OCI-LY1 (cell line): ENCODE results near the gene APOBEC2.

Experiments used
- H2AFZ ChIP-seq: fragments of 200-600 bp; sonication (generic), shearing (Covaris generic); 2 replicates; pipeline ENCODE4 v1.6.0; 2014; ENCODE audit warnings: antibody characterized with exemption, mild to moderate bottlenecking, low read length
- H3F3A ChIP-seq: fragments of 200-600 bp; sonication (generic), shearing (Covaris generic); 2 replicates; pipeline ENCODE4 v1.6.0; 2014; ENCODE audit warnings: mild to moderate bottlenecking, antibody characterized with exemption, low read length, moderate library complexity; ENCODE audit not compliant: insufficient read depth
- H3K27ac ChIP-seq: fragments of 200-600 bp; sonication (generic); 2 replicates; pipeline ENCODE4 v1.5.1; 2014; ENCODE audit warnings: low read length, mixed run types, mild to moderate bottlenecking, low read depth; ENCODE audit not compliant: poor library complexity, severe bottlenecking
- H3K27me3 ChIP-seq: fragments of 200-600 bp; sonication (generic); 2 replicates; pipeline ENCODE4 v1.6.0; 2014; ENCODE audit warnings: antibody characterized with exemption, mild to moderate bottlenecking, low read length, moderate library complexity; ENCODE audit not compliant: insufficient read depth
- H3K36me3 ChIP-seq: fragments of 200-600 bp; sonication (generic); 2 replicates; pipeline ENCODE4 v1.6.1; 2014; ENCODE audit warnings: mild to moderate bottlenecking, antibody characterized with exemption, low read length, moderate library complexity, mixed read lengths; ENCODE audit not compliant: insufficient read depth
- H3K4me1 ChIP-seq: fragments of 200-600 bp; sonication (generic); 2 replicates; pipeline ENCODE4 v1.5.1; 2014; ENCODE audit warnings: mild to moderate bottlenecking, low read length, moderate library complexity; ENCODE audit not compliant: insufficient read depth, severe bottlenecking
- H3K4me2 ChIP-seq: fragments of 200-600 bp; sonication (generic), shearing (Covaris generic); 2 replicates; pipeline ENCODE4 v1.6.1; 2014; ENCODE audit warnings: low read length
- H3K4me3 ChIP-seq: fragments of 200-600 bp; sonication (generic); 2 replicates; pipeline ENCODE4 v1.5.1; 2014; ENCODE audit warnings: low read length, low read depth, mild to moderate bottlenecking, mixed read lengths; ENCODE audit not compliant: poor library complexity, severe bottlenecking
- H3K79me2 ChIP-seq: fragments of 200-600 bp; shearing (Covaris generic); 2 replicates; pipeline ENCODE4 v1.6.1; 2016; ENCODE audit warnings: mixed run types, low read length, mixed read lengths; ENCODE audit not compliant: insufficient read depth
- H3K9ac ChIP-seq: fragments of 200-600 bp; sonication (generic), shearing (Covaris generic); 2 replicates; pipeline ENCODE4 v1.6.1; 2014; ENCODE audit warnings: mild to moderate bottlenecking, low read length, mixed read lengths
- H3K9me2 ChIP-seq: fragments of 200-600 bp; sonication (generic), shearing (Covaris generic); 2 replicates; pipeline ENCODE4 v1.6.1; 2014; ENCODE audit warnings: low read depth, mild to moderate bottlenecking, low read length, mixed read lengths
- H3K9me3 ChIP-seq: fragments of 200-600 bp; shearing (Covaris generic); 2 replicates; pipeline ENCODE4 v1.6.1; 2014; ENCODE audit warnings: low read length, mixed read lengths
- H4K20me1 ChIP-seq: fragments of 200-600 bp; sonication (generic), shearing (Covaris generic); 2 replicates; pipeline ENCODE4 v1.6.0; 2016; ENCODE audit warnings: mild to moderate bottlenecking, low read length; ENCODE audit not compliant: insufficient read depth
- EZH2 ChIP-seq: fragments of 200-600 bp; sonication (generic), shearing (Covaris generic); IDR thresholded peaks from 2 replicates; pipeline ENCODE4 v1.8.0; 2017; ENCODE audit warnings: borderline replicate concordance, mixed run types, mild to moderate bottlenecking, antibody characterized with exemption, low read length, moderate library complexity, mixed read lengths
- TF ChIP-seq, protein P1 (sequence below): fragments of 200-600 bp; sonication (generic), shearing (Covaris generic); IDR thresholded peaks from 2 replicates; pipeline ENCODE4 v1.5.1; 2017; ENCODE audit warnings: mild to moderate bottlenecking, antibody characterized with exemption, low read length, moderate library complexity, mixed read lengths

The APOBEC2 gene

DNA sequence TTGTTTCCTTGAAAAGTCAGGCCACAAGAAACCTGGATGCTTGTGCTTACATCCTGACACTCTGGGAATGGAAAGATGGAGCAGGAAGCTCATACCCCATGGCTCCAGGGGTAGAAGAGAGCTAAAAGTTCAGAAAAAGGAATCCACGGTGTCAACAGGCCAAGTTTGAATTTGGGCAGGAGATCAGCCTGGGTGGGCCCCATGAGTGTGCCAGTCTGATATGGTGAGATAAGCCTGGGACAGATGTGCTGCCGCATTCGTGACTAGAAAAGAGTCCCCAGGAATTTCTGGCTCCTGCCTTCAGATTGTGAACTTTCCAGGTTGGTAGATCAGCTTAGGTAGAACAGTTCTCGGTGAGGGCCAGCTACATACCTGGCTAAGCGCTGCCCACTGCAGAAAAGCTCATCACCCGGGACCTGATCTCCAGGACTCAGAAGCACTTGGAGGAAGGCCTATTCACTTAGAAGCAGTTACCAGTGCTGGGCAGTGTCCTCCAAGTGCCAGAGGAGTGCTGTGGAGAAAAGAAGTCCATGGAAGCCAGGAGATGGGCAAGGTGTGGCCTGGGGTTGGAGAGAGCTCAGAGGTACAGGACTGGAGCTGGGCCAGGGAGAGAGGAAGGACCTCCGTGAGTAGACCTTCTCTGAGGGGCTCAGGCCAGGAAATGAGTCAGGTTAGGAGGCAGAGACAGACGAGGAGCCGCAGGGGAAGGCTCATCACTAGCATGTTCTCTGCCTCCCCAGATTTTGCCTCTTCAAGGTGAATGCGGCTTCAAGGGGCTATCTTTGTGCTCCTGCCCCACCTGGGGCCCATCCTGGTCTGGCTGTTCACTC lies 10.6 kb upstream of the APOBEC2 start, which contains the start of gene TSPO2:
Gene TSPO2 (plus strand): TSS at position 242 of the 830 bp plus-strand sequence. CDS start 519 bp downstream, at position 761.
- no peak within 1 kb of the TSS for H3K9ac ChIP-seq
- no peaks in the 10 kb centered on the region for H3K79me2 ChIP-seq
- H3K36me3 ChIP-seq: no peaks in the 10 kb centered on the region
- no peak within 1 kb of the TSS for H3K27ac ChIP-seq
- TF ChIP-seq, protein P1, sequence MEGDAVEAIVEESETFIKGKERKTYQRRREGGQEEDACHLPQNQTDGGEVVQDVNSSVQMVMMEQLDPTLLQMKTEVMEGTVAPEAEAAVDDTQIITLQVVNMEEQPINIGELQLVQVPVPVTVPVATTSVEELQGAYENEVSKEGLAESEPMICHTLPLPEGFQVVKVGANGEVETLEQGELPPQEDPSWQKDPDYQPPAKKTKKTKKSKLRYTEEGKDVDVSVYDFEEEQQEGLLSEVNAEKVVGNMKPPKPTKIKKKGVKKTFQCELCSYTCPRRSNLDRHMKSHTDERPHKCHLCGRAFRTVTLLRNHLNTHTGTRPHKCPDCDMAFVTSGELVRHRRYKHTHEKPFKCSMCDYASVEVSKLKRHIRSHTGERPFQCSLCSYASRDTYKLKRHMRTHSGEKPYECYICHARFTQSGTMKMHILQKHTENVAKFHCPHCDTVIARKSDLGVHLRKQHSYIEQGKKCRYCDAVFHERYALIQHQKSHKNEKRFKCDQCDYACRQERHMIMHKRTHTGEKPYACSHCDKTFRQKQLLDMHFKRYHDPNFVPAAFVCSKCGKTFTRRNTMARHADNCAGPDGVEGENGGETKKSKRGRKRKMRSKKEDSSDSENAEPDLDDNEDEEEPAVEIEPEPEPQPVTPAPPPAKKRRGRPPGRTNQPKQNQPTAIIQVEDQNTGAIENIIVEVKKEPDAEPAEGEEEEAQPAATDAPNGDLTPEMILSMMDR: no peak
- no peak for TF ChIP-seq EZH2
- H3F3A ChIP-seq: no peaks in the 10 kb centered on the region
- no peaks in the 10 kb centered on the region for H3K27me3 ChIP-seq
- H4K20me1 ChIP-seq: no peaks in the 10 kb centered on the region
- H3K4me2 ChIP-seq: no peak within 1 kb of the TSS
- no peak within 1 kb of the TSS for H2AFZ ChIP-seq
- no peaks in the 10 kb centered on the region for H3K4me1 ChIP-seq
- H3K4me3 ChIP-seq: no peak within 1 kb of the TSS
- no peaks in the 10 kb centered on the region for H3K9me3 ChIP-seq
- no peaks in the 10 kb centered on the region for H3K9me2 ChIP-seq

GRCh38 chr6:41043151-41043550 lies 9.9 kb upstream of the APOBEC2 start:
- Histone ChIP-seq H4K20me1 (no peaks in the 10 kb centered on the region), H3K9ac (no peak overlapping the region), H3K36me3 (no peaks in the 10 kb centered on the region), H3K4me3 (no peak overlapping the region), H3K4me1 (no peaks in the 10 kb centered on the region), H3K79me2 (no peaks in the 10 kb centered on the region), H3K27me3 (no peaks in the 10 kb centered on the region), H3K27ac (no peak overlapping the region), H3K9me3 (no peaks in the 10 kb centered on the region), H2AFZ (no peak overlapping the region), H3K4me2 (no peak overlapping the region), H3F3A (no peaks in the 10 kb centered on the region), H3K9me2 (no peaks in the 10 kb centered on the region)
- no peak for TF ChIP-seq EZH2
- TF ChIP-seq, protein P1: no peak

DNA sequence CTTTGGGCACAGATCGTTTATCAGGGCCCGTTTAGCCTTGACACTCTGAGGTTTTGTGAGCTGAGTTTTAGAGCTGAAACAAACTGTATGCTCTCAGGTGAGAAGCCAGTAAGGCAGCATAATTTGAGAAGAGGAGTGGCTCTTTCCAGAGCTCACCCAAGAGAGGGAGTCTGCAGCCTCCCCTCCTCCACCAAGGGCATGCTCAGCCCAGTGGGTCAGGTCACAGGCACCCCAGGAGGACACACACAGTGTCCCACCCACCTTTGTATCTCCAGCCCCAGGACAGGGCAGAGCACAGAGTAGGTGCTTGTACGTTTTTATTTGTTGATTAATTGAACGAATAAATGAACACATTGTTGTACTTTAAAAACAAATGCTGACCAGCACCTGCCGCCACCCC lies 7.3 kb upstream of the APOBEC2 start:
- Histone ChIP-seq H3K27me3 (no peaks in the 10 kb centered on the region), H4K20me1 (no peaks in the 10 kb centered on the region), H3K9me2 (no peaks in the 10 kb centered on the region), H3K4me3 (no peak overlapping the region), H3K36me3 (no peaks in the 10 kb centered on the region), H3K4me2 (no peak overlapping the region), H3K9ac (no peak overlapping the region), H3K9me3 (no peaks in the 10 kb centered on the region), H3K27ac (no peak overlapping the region), H2AFZ (no peak overlapping the region), H3K79me2 (no peaks in the 10 kb centered on the region), H3F3A (no peaks in the 10 kb centered on the region), H3K4me1 (no peaks in the 10 kb centered on the region)
- TF ChIP-seq EZH2: no peak
- TF ChIP-seq, protein P1: no peak
